WERI-Rb-1 (cell line): Measurements from ENCODE around the gene TRAPPC2.

ENCODE experiments used
- DNase-seq: peaks from one replicate; pipeline ENCODE4 v3.0.0-alpha.2; 2020
- H3K27ac ChIP-seq: fragments of 250-450 bp; sonication (Bioruptor Pico); 2 replicates; pipeline ENCODE4 v1.5.1; 2020; ENCODE audit warnings: mild to moderate bottlenecking, moderate library complexity
- H3K27me3 ChIP-seq: fragments of 250-450 bp; sonication (Bioruptor Pico); 2 replicates; pipeline ENCODE4 v1.5.1; 2021; ENCODE audit warnings: mild to moderate bottlenecking, low read depth, moderate library complexity; ENCODE audit not compliant: insufficient read depth, severe bottlenecking
- H3K36me3 ChIP-seq: fragments of 250-450 bp; sonication (Bioruptor Pico); 2 replicates; pipeline ENCODE4 v1.5.1; 2020; ENCODE audit warnings: mild to moderate bottlenecking, moderate library complexity
- H3K4me3 ChIP-seq: 2 replicates; pipeline ENCODE4 v1.5.1; 2011; ENCODE audit warnings: low read depth, mild to moderate bottlenecking, control low read depth, low read length
- H3K9me3 ChIP-seq: fragments of 250-450 bp; sonication (Bioruptor Pico); 2 replicates; pipeline ENCODE4 v1.5.1; 2021; ENCODE audit warnings: mild to moderate bottlenecking, moderate library complexity; ENCODE audit not compliant: severe bottlenecking
- CTCF ChIP-seq: IDR thresholded peaks from 2 replicates; pipeline ENCODE4 v1.5.1; 2011; ENCODE audit warnings: low read depth, mild to moderate bottlenecking, control low read depth, inconsistent platforms, low read length

Gene TRAPPC2

GRCh38 chrX:13761606-13762414 lies 27.4 kb upstream of the TRAPPC2 start:
- no peak for DNase-seq
- Histone ChIP-seq H3K27ac (no peak overlapping the region), H3K36me3 (peaks cover 71% of the 10 kb centered on the region), H3K9me3 (no peaks in the 10 kb centered on the region), H3K4me3 (no peak overlapping the region), H3K27me3 (no peaks in the 10 kb centered on the region)
- no peak for TF ChIP-seq CTCF

GRCh38 chrX:13760426-13760825 lies 26.0 kb upstream of the TRAPPC2 start:
- no peaks in the 10 kb centered on the region for H3K9me3 ChIP-seq
- H3K36me3 ChIP-seq = peaks cover 69% of the 10 kb centered on the region
- no peak for DNase-seq
- H3K27me3 ChIP-seq = no peaks in the 10 kb centered on the region
- no peak for TF ChIP-seq CTCF
- no peak overlapping the region for H3K27ac ChIP-seq
- no peak overlapping the region for H3K4me3 ChIP-seq

DNA sequence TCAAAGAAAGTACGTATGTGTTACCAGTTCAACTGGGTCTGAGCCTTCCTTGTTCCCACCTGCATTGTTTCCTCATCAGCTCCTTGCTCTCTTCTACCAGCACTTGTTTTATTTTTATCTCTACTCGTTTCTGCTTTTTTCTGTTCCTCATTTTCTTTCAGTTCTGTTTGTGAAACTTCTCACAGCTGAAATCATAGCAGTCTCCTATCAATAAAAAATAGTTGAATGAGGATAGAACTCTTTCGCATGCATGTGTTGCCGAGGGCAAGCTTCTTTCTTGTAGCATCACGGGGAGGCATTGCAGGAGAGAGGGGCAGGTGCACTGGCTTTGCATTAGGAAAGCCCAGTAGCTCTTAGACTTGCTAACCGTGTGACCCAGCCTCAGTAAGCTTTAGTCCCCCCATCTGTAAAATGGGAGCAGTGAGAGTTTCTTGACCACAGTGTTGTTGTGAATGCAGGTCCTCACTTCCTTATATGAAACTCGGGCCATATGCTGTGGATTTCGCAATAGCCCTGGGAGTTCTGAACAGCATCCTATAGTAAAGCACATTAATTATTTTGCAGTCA lies 24.8 kb upstream of the TRAPPC2 start:
- DNase-seq = no peak

DNA sequence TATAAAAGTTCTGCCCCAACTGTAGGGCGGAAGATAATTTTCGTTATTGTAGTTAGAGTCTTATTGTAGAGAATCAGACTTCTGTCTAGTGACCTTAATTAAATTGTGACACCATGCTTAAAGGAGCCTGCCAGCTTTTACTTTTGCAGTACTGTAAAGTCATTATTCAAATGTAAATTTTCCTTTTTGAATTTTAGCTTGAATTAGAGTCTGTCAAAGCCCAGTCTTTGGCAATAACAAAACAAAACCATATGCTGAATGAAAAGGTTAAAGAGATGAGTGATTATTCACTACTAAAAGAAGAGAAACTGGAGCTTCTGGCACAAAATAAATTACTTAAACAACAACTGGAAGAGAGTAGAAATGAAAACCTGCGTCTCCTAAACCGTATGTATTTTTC lies 22.0 kb upstream of the TRAPPC2 start:
- Histone ChIP-seq H3K27me3 (no peaks in the 10 kb centered on the region), H3K36me3 (peaks cover 71% of the 10 kb centered on the region), H3K4me3 (no peak overlapping the region), H3K27ac (no peak overlapping the region), H3K9me3 (no peaks in the 10 kb centered on the region)
- TF ChIP-seq CTCF = no peak
- DNase-seq = no peak

More for the DNA sequence above, 24.8 kb upstream of the TRAPPC2 start:
- Histone ChIP-seq H3K27ac (no peak overlapping the region), H3K27me3 (no peaks in the 10 kb centered on the region), H3K36me3 (peaks cover 75% of the 10 kb centered on the region), H3K9me3 (no peaks in the 10 kb centered on the region), H3K4me3 (no peak overlapping the region)
- TF ChIP-seq CTCF = no peak

DNA sequence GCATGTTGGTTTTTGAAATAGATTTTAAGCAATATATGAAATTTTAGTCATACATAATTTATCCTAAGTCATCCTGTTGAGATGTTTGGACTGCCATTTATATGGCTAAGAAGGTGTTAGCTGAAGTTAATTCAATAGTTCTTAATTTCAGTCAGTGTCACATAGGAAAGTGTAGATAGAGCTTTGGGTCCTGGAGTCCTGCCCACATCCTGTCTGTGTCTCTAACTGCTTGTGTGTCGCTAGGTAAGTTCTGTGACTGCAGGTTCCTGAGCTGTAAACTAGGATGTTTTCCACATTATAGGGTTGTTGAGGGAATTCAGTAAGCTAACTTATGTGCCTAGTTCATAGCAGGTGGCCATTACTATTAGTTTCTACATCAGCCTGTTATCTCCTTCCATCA lies 20.8 kb upstream of the TRAPPC2 start:
- Histone ChIP-seq H3K27me3 (no peaks in the 10 kb centered on the region), H3K4me3 (no peak overlapping the region), H3K36me3 (peaks cover 73% of the 10 kb centered on the region), H3K27ac (no peak overlapping the region), H3K9me3 (no peaks in the 10 kb centered on the region)
- DNase-seq = no peak
- no peak for TF ChIP-seq CTCF
